GM21717 (cell line): ENCODE data around the gene TEX52.

Experiments
- ATAC-seq: cut with Tn5 transposase; IDR thresholded peaks from one replicate; pipeline ENCODE4 v1.9.1; 2021; ENCODE audit warnings: mild to moderate bottlenecking, moderate library complexity; ENCODE audit not compliant: unreplicated experiment

The TEX52 gene

GRCh38 chr12:2801044-2801783, 55.6 kb downstream of the TEX52 start:
- ATAC-seq: no peak

- no peak for ATAC-seq
Observed at GRCh38 chr12:2800046-2800570, 56.7 kb downstream of the TEX52 start.
